Measurements from ENCODE around the gene TLCD3B.

TLCD3B gene

DNA sequence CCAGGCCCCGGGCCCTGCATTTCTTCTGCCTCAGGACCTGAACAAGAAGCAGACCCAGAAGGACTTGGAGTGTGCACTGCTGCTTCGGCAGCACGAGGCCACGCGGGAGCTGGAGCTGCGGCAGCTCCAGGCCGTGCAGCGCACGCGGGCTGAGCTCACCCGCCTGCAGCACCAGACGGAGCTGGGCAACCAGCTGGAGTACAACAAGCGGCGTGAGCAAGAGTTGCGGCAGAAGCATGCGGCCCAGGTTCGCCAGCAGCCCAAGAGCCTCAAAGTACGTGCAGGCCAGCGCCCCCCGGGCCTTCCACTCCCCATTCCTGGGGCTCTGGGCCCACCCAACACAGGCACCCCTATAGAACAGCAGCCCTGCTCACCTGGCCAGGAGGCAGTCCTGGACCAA is 44.8 kb downstream of the TLCD3B start:
- DNase-seq (ENCODE audit: low spot score) = no peak
- Histone ChIP-seq H3K27ac (no peak overlapping the region), H3K4me3 (no peak overlapping the region)
- TF ChIP-seq, protein P1, sequence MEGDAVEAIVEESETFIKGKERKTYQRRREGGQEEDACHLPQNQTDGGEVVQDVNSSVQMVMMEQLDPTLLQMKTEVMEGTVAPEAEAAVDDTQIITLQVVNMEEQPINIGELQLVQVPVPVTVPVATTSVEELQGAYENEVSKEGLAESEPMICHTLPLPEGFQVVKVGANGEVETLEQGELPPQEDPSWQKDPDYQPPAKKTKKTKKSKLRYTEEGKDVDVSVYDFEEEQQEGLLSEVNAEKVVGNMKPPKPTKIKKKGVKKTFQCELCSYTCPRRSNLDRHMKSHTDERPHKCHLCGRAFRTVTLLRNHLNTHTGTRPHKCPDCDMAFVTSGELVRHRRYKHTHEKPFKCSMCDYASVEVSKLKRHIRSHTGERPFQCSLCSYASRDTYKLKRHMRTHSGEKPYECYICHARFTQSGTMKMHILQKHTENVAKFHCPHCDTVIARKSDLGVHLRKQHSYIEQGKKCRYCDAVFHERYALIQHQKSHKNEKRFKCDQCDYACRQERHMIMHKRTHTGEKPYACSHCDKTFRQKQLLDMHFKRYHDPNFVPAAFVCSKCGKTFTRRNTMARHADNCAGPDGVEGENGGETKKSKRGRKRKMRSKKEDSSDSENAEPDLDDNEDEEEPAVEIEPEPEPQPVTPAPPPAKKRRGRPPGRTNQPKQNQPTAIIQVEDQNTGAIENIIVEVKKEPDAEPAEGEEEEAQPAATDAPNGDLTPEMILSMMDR (IDR thresholded peaks at IDR 0.05) = no peak

GRCh38 chr16:29985271-29985811 is 45.7 kb downstream of the TLCD3B start:
- TF ChIP-seq, protein P1 (IDR thresholded peaks at IDR 0.05) = no peak
- Histone ChIP-seq H3K4me3 (no peak overlapping the region), H3K27ac (no peak overlapping the region)
- DNase-seq (ENCODE audit: low spot score) = no peak

DNA sequence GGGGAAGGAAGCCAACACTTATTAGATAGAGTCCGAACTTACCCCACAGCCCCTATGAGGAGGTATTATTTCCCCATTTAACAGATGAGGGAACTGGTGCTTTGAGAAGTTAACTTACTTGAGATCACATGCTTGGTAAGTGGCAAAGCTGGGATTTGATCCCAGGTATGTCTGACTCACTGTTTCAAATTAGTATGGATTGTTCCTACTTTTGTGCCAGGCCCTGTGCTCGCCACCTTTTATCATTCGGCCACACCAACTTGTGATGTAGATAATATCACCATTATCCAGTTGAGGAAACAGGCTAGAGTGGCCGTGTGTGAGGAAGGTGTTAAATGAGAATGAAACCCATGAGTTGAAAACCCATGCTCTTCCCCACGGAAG is 46.3 kb downstream of the TLCD3B start:
- Histone ChIP-seq H3K27ac (no peak overlapping the region), H3K4me3 (no peak overlapping the region)
- TF ChIP-seq, protein P1 (IDR thresholded peaks at IDR 0.05) = no peak
- DNase-seq (ENCODE audit: low spot score) = no peak

- Histone ChIP-seq H3K4me3 (no peak overlapping the region), H3K27ac (no peak overlapping the region)
- TF ChIP-seq, protein P1 (IDR thresholded peaks at IDR 0.05) = no peak
- DNase-seq (ENCODE audit: low spot score) = no peak
These were observed 46.8 kb downstream of the TLCD3B start for GRCh38 chr16:29984137-29984763.

DNA sequence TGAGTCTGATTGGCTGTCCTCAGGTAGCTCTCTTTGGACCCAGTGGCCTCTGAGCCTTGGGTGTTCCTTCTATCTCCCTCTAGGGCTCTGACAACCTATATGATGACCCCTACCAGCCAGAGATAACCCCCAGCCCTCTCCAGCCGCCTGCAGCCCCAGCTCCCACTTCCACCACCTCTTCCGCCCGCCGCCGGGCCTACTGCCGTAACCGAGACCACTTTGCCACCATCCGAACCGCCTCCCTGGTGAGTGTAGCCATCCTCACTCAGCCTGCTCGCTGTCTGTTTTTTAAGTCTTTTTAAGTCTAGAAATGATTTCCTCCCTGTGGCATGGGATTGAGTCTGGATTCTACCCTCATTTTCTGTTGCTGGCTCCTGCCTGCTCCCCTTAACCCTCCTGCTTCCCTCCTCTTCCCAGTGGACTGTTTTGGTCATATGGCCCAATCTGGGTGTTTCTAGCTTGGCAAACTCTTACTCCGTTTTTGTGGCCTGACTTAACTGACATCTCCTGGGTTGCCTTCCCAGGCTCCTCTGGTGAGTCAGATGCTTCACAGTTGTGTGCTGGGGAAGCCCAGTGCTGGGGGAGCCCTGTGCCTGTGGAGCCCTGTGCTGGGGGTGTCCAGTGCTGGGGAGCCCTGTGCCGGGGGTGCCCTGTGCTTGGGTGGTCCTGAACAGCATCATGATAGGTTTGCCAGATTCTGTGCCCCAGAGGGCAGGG is 47.5 kb downstream of the TLCD3B start:
- TF ChIP-seq, protein P1 (IDR thresholded peaks at IDR 0.05) = no peak
- no peak overlapping the region for H3K4me3 ChIP-seq
- no peak overlapping the region for H3K27ac ChIP-seq
- no peak for DNase-seq (ENCODE audit: low spot score)

DNA sequence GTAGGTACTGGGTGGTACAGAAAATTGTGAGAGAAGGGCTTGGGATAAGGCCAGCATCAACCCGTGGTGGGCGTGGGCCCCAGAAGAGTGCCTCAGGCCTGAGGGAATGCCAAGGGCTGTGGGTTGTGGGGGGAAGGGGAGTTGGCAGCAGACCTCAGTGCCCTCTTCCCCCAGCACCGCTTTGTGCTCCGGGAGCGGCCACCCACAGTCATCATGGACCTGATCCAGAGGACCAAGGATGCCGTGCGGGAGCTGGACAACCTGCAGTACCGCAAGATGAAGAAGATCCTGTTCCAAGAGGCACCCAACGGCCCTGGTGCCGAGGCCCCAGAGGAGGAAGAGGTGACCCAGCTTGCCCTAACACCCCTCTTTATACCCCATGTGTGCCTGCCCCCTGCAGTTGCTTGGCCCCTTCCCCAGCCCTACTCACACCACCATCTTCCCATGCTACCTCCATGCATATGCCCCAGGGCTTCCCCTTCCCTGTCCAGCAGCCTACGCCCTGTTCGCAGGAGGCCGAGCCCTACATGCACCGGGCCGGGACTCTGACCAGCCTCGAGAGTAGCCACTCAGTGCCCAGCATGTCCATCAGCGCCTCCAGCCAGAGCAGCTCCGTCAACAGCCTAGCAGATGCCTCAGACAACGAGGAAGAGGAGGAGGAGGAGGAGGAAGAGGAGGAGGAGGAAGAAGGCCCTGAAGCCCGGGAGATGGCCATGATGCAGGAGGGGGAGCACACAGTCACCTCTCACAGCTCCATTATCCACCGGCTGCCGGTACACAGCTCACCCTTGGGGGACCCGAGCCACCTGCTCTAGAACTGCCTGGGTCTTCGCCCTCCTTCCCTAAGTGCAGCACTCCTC is 48.3 kb downstream of the TLCD3B start:
- TF ChIP-seq, protein P1 (IDR thresholded peaks at IDR 0.05) = no peak
- no peak overlapping the region for H3K4me3 ChIP-seq
- no peak overlapping the region for H3K27ac ChIP-seq
- DNase-seq (ENCODE audit: low spot score) = no peak
